GM12878 (cell line): ENCODE data around the gene SNX17. TPM values are rescaled to one million over a fixed set of nuclear protein-coding genes. Genes with fewer than 3 reads are reported as not detected.

Source experiments
- ATAC-seq: fragments of 200-7000 bp; cut with Tn5 transposase; 3 replicates; pipeline ENCODE4 v1.9.1; 2020; ENCODE audit warnings: mild to moderate bottlenecking, moderate library complexity
- BruUV-seq: library from RNA; stranded (reverse); fragments of 400-500 nt; replicated peaks from 2 replicates; lab custom pipeline; 2021; lab: Mats Ljungman, UMichigan
- CTCF ChIA-PET: fragments of 300-600 bp; sonication (Branson Sonifier 250); formaldehyde crosslinking; extraction: SDS; loops from one replicate; lab custom pipeline; 2021; ENCODE audit warnings: inconsistent platforms; lab: Yijun Ruan, JAX
- POLR2A ChIA-PET: fragments of 350-600 bp; formaldehyde crosslinking; extraction: SDS; loops from one replicate; lab custom pipeline; 2021; ENCODE audit warnings: inconsistent platforms; lab: Charles Lee
- RAD21 ChIA-PET: fragments of 300-600 bp; sonication (Branson Sonifier 250); formaldehyde crosslinking; loops from one replicate; lab custom pipeline; 2023; ENCODE audit warnings: antibody characterized with exemption; ENCODE audit not compliant: unreplicated experiment; lab: Charles Lee
- SMC1A ChIA-PET: fragments of 300-600 bp; sonication (Branson Sonifier 250); formaldehyde crosslinking; loops from one replicate; lab custom pipeline; 2023; ENCODE audit not compliant: unreplicated experiment, uncharacterized antibody; lab: Charles Lee
- DNase-seq: peaks from one replicate; pipeline ENCODE4 v3.0.0-alpha.2; 2011; ENCODE audit warnings: low read depth, low spot score
- FAIRE-seq: peaks from 3 replicates; lab custom pipeline; 2011; peaks lifted over from hg19 to GRCh38; lab: Jason Lieb, UNC
- H2AFZ ChIP-seq: 2 replicates; pipeline ENCODE4 v1.6.0; 2011; ENCODE audit warnings: low read depth, low read length, control low read depth; ENCODE audit not compliant: control insufficient read depth
- H3K27ac ChIP-seq: 2 replicates; pipeline ENCODE4 v1.5.1; 2011; ENCODE audit warnings: control low read depth; ENCODE audit not compliant: control insufficient read depth, insufficient read depth
- H3K27me3 ChIP-seq, 2 experiments: replicated peaks in 1 of 2; 2 replicates each; pipeline versions ENCODE4 v1.6.0 to v1.6.1; 2011; ENCODE audit warnings: low read length in 1 of 2; ENCODE audit not compliant: control insufficient read depth in 2 of 2, insufficient read depth in 2 of 2
- H3K36me3 ChIP-seq, 2 experiments: 2 replicates each; pipeline ENCODE4 v1.5.1; 2011; ENCODE audit warnings: low read length in 1 of 2; ENCODE audit not compliant: control insufficient read depth in 2 of 2, insufficient read depth in 2 of 2
- H3K4me1 ChIP-seq: 2 replicates; pipeline ENCODE4 v1.6.1; 2011; ENCODE audit warnings: mild to moderate bottlenecking, low read length, moderate library complexity, mixed read lengths; ENCODE audit not compliant: control insufficient read depth, insufficient read depth
- H3K4me2 ChIP-seq: 2 replicates; pipeline ENCODE4 v1.6.0; 2011; ENCODE audit warnings: control low read depth; ENCODE audit not compliant: control insufficient read depth, insufficient read depth
- H3K4me3 ChIP-seq: fragments of 200-600 bp; sonication (generic); 2 replicates; pipeline ENCODE4 v1.5.1; 2016
- H3K79me2 ChIP-seq: 2 replicates; pipeline ENCODE4 v1.6.0; 2011; ENCODE audit warnings: low read length; ENCODE audit not compliant: control insufficient read depth, insufficient read depth
- H3K9ac ChIP-seq: 2 replicates; pipeline ENCODE4 v1.8.0; 2011; ENCODE audit warnings: low read length, control low read depth, mixed read lengths; ENCODE audit not compliant: control insufficient read depth, insufficient read depth
- H3K9me3 ChIP-seq: replicated peaks from 3 replicates; pipeline ENCODE4 v1.5.1; 2011; ENCODE audit warnings: mild to moderate bottlenecking, low read length; ENCODE audit not compliant: control insufficient read depth, insufficient read depth
- H4K20me1 ChIP-seq: 2 replicates; pipeline ENCODE4 v1.6.0; 2011; ENCODE audit not compliant: control insufficient read depth, insufficient read depth
- BCL11A ChIP-seq: IDR thresholded peaks from 2 replicates; pipeline ENCODE4 v1.6.1; 2011; ENCODE audit warnings: low read depth, low read length
- BCL3 ChIP-seq: IDR thresholded peaks from 2 replicates; pipeline ENCODE4 v1.6.1; 2011; ENCODE audit warnings: borderline replicate concordance, low read depth, mild to moderate bottlenecking, moderate library complexity, low read length; ENCODE audit not compliant: insufficient read depth, poor library complexity, severe bottlenecking
- EGR1 ChIP-seq, 2 experiments: IDR thresholded peaks; 1 replicate in 1 of 2; 2 replicates in 1 of 2; pipeline ENCODE4 v1.6.1; 2011 to 2012; ENCODE audit warnings: low read depth in 2 of 2, low read length in 2 of 2, borderline replicate concordance in 1 of 2, mild to moderate bottlenecking in 1 of 2, moderate library complexity in 1 of 2
- MEF2B ChIP-seq: fragments of 450-650 bp; IDR thresholded peaks from 2 replicates; pipeline ENCODE4 v1.6.1; 2018; ENCODE audit warnings: mild to moderate bottlenecking, moderate library complexity; ENCODE audit not compliant: partially characterized antibody, poor library complexity, severe bottlenecking
- MTA2 ChIP-seq: fragments of 450-650 bp; IDR thresholded peaks from 2 replicates; pipeline ENCODE4 v1.6.1; 2016; ENCODE audit warnings: low read depth, mild to moderate bottlenecking, moderate library complexity
- MTA3 ChIP-seq: IDR thresholded peaks from 2 replicates; pipeline ENCODE4 v1.6.1; 2012; ENCODE audit warnings: low read length, inconsistent platforms, borderline replicate concordance
- MXI1 ChIP-seq: fragments of 150-350 bp; IDR thresholded peaks from 2 replicates; pipeline ENCODE4 v1.6.1; 2011; ENCODE audit warnings: low read depth, mild to moderate bottlenecking, inconsistent platforms, low read length, improper control_type of control experiment
- NFIC ChIP-seq: IDR thresholded peaks from 2 replicates; pipeline ENCODE4 v1.6.1; 2012; ENCODE audit warnings: low read depth, mild to moderate bottlenecking, inconsistent platforms, low read length, moderate library complexity
- NR2C2 ChIP-seq: IDR thresholded peaks from 2 replicates; pipeline ENCODE4 v1.6.1; 2011; ENCODE audit warnings: borderline replicate concordance, low read depth; ENCODE audit not compliant: control insufficient read depth, insufficient read length
- NR2F1 ChIP-seq: fragments of 450-650 bp; conservative IDR thresholded peaks from 2 replicates; pipeline ENCODE4 v1.6.1; 2017; ENCODE audit warnings: mild to moderate bottlenecking
- RAD51 ChIP-seq: fragments of 450-650 bp; IDR thresholded peaks from 2 replicates; pipeline ENCODE4 v1.6.1; 2016; ENCODE audit warnings: moderate library complexity, mild to moderate bottlenecking, inconsistent platforms
- TARDBP ChIP-seq: IDR thresholded peaks from 2 replicates; pipeline ENCODE4 v1.6.1; 2016; ENCODE audit warnings: borderline replicate concordance
- WGBS: methylation state at CpG from one replicate; pipeline ENCODE4 v1.1.6; 2016; ENCODE audit warnings: low lambda C conversion rate; ENCODE audit not compliant: insufficient replicate concordance, insufficient coverage; ENCODE audit errors: missing lambda C conversion rate; 5-methylcytosine and 5-hydroxymethylcytosine counted together
- in situ Hi-C: fragments of 300-500 bp; cut with MboI; formaldehyde crosslinking; loops from 9 replicates; pipeline ENCODE4 v1.14.3; 2018; ENCODE audit warnings: mixed read lengths
- intact Hi-C: fragments of 100-400 bp; cut with micrococcal nuclease; formaldehyde crosslinking; loops from one replicate; pipeline ENCODE4 v1.14.2; 2022; ENCODE audit not compliant: unreplicated experiment
- polyA plus RNA-seq, 11 experiments: library from polyadenylated mRNA; depleted of rRNA in 4 of 11; unstranded in 6 of 11; stranded (reverse) in 5 of 11; fragments of >200 nt; fragmentation: Nextera tagmentation in 4 of 11; fragmentation: Illumina TruSeq in 1 of 11; extraction: Ambion mirVana in 4 of 11; extraction: Trizol in 1 of 11; gene quantifications; 1 replicate in 1 of 11; 2 replicates in 10 of 11; pipeline versions ENCODE4 v1.2.1 to v1.2.3, GENCODE V29; 2011 to 2016; ENCODE audit warnings: inconsistent platforms in 2 of 11, missing spikeins in 2 of 11, low read depth in 1 of 11
- total RNA-seq, 4 experiments: library from RNA; depleted of rRNA in 3 of 4; stranded (reverse); fragments of >200 nt in 3 of 4; fragmentation: Illumina TruSeq in 1 of 4; extraction: Trizol in 1 of 4; gene quantifications; 2 replicates each; pipeline versions ENCODE4 v1.2.1 to v1.2.3, GENCODE V29; 2013 to 2021

The SNX17 gene
- total and polyA plus RNA-seq, 10 of the 15 experiments (the other 5 are each of a cell fraction or from before 2014, with no cell fraction given), result 6.5 to 116 (median 84.4) TPM

DNA sequence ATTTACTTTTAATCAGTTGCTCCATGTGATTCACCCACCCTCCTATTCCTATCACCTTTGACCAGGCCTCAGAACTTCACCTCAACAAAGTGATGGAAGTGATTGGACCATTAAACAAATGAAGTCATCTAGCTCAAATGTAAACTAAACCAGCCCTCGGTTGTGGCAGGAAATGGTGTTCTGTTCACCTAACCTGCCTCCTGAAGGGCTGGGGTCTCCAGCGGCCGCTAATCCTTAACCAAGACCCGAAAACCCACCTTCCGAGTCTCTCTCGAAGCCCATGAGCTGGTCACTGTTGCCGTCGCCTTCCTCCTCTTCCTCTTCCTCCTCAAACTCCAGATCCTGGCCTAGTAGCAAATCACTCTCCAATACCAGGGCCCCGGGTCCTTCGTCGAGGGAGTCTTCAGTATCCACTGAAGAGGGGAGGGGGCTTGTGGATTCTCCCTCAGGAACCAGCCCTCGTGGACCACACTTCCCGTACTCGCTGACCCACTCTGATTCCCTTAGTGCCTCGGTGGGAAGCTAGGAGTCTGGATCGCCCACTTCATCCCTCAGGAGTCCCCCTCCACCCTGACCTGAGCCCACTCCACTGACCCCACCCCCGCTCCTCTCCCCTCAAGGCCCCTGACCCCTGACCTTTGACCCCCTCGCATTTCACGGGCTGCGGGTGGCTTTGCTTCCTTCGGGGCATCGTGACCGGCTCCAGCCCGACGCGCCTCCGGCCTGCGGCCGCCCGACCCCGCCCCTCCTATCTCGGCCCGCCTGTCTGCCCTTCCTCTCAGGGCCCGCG lies 9.6 kb downstream of the SNX17 start:
- H3K79me2 ChIP-seq, result peaks cover 15% of the 10 kb centered on the region
- no peaks in the 10 kb centered on the region for H3K9me3 ChIP-seq
- RAD21 ChIA-PET, result interaction anchor here (0.5 to 1.4 kb wide), 7 partner anchors 8 to 996 kb away, joined by 3 to 5 read pairs (median 4); partner anchors contain the start of genes NRBP1 and SNX17
- intact Hi-C loops, result loop anchor here (1.0 kb wide), 1 partner anchor 10 kb away; the partner anchor contains the start of genes EIF2B4 and SNX17
- BruUV-seq, result TSS peak; percentile 37
- peak overlapping the region; percentile 96 for H3K27ac ChIP-seq
- SMC1A ChIA-PET, result interaction anchor here (1.0 to 3.1 kb wide), 7 partner anchors 8 to 329 kb away, joined by 3 to 9 read pairs (median 3); partner anchors contain the start of genes AGBL5, EIF2B4 and MPV17
- peak overlapping the region; percentile 96 for H3K9ac ChIP-seq
- DNase-seq, result no peak
- H3K4me3 ChIP-seq, result peak overlapping the region; percentile 69
- FAIRE-seq, result peak; percentile 56
- H4K20me1 ChIP-seq, result no peaks in the 10 kb centered on the region; the same call in 1 of the 2 replicates
- H3K4me2 ChIP-seq, result peak overlapping the region; percentile 97
- CTCF ChIA-PET, result interaction anchor here (0.6 to 2.8 kb wide), 9 partner anchors 9 to 303 kb away, joined by 3 to 14 read pairs (median 4); partner anchors contain the start of gene NRBP1
- H3K4me1 ChIP-seq, result peaks cover 9% of the 10 kb centered on the region; the same call in 1 of the 2 replicates
- TF ChIP-seq TARDBP (peak; percentile 25; the same call in 1 of the 2 replicates), EGR1 (IDR thresholded peaks at IDR 0.05; ENCODE audit: borderline replicate concordance in 1 of 2, low read depth in 2 of 2, low read length in 2 of 2) (0 out of 3 replicates have a peak, but pooled peaks of 1 of the 2 experiments have one; percentile 11), NR2C2 (peak; percentile 78), BCL11A (no peak), MTA3 (peak; percentile 88; the same call in 1 of the 2 replicates), NR2F1 (peak; percentile 96), MXI1 (peak; percentile 48; the same call in 1 of the 2 replicates), MEF2B (peak; percentile 5), NFIC (no peak), RAD51 (no peak), MTA2 (peak; percentile 57; the same call in 1 of the 2 replicates), BCL3 (peak; percentile 7)
- no peaks in the 10 kb centered on the region for H3K27me3 ChIP-seq
- POLR2A ChIA-PET, result interaction anchor here (0.6 to 2.8 kb wide), 10 partner anchors 8 to 1134 kb away, joined by 3 to 23 read pairs (median 6); partner anchors contain the start of genes EIF2B4, GTF3C2, NRBP1 and PPM1G
- in situ Hi-C loops, result no loop called here
- peak overlapping the region; percentile 67 for H2AFZ ChIP-seq
- H3K36me3 ChIP-seq, result peaks cover 38 to 53% of the 10 kb centered on the region in 2 experiments
- 2% methylated on average over 26 of the region's 35 CpGs for WGBS
- peak; percentile 10 for ATAC-seq
